Spleen (tissue), 11 donors: Measurements from ENCODE around the gene VAV2. TPM values are rescaled to one million over a fixed set of nuclear protein-coding genes. Genes with fewer than 3 reads are reported as not detected.

ENCODE experiments used
- DNase-seq: peaks from one replicate; pipeline ENCODE4 v3.0.0-alpha.2; 2020
- H3K27ac ChIP-seq, 8 donors: fragments of 200-600 bp; sonication (generic) in 7 of 8; 1 replicate in 4 of 8; 2 replicates in 4 of 8; pipeline versions ENCODE4 v1.5.0 to v1.8.0; 2016 to 2021; ENCODE audit warnings: inconsistent platforms in 4 of 8, mild to moderate bottlenecking in 4 of 8, moderate library complexity in 1 of 8
- H3K27me3 ChIP-seq, 7 donors: fragments of 200-600 bp; sonication (generic) in 6 of 7; replicated peaks in 1 of 7; 1 replicate in 4 of 7; 2 replicates in 3 of 7; pipeline versions ENCODE4 v1.5.0 to v1.8.0; 2016 to 2021; ENCODE audit warnings: inconsistent platforms in 3 of 7, mild to moderate bottlenecking in 1 of 7
- H3K36me3 ChIP-seq, 6 donors: fragments of 200-600 bp; sonication (generic) in 5 of 6; 1 replicate in 4 of 6; 2 replicates in 2 of 6; pipeline versions ENCODE4 v1.5.0 to v1.8.0; 2016 to 2021; ENCODE audit warnings: inconsistent platforms in 2 of 6
- H3K4me1 ChIP-seq, 6 donors: fragments of 200-600 bp; sonication (generic) in 5 of 6; 1 replicate in 3 of 6; 2 replicates in 3 of 6; pipeline versions ENCODE4 v1.5.0 to v1.8.0; 2016 to 2021; ENCODE audit warnings: inconsistent platforms in 3 of 6
- H3K4me3 ChIP-seq, 8 donors: fragments of 200-600 bp; sonication (generic) in 7 of 8; 1 replicate in 4 of 8; 2 replicates in 4 of 8; pipeline versions ENCODE4 v1.5.0 to v1.8.0; 2016 to 2021; ENCODE audit warnings: inconsistent platforms in 4 of 8, mild to moderate bottlenecking in 4 of 8, moderate library complexity in 2 of 8
- H3K9me3 ChIP-seq, 8 donors: fragments of 200-600 bp; sonication (generic) in 7 of 8; 1 replicate in 4 of 8; 2 replicates in 4 of 8; pipeline versions ENCODE4 v1.5.0 to v1.8.0; 2016 to 2021; ENCODE audit warnings: inconsistent platforms in 4 of 8
- CTCF ChIP-seq, 11 experiments: fragments of 200-600 bp in 7 of 11; fragments of 450-650 bp in 4 of 11; sonication (generic) in 4 of 11; IDR thresholded peaks in 8 of 11; conservative IDR thresholded peaks in 3 of 11; 1 replicate in 7 of 11; 2 replicates in 4 of 11; pipeline versions ENCODE4 v1.4.0 to v1.8.0; 2016 to 2021; ENCODE audit warnings: antibody characterized with exemption in 11 of 11, inconsistent platforms in 4 of 11, mild to moderate bottlenecking in 1 of 11
- POLR2A ChIP-seq, 3 donors: fragments of 450-650 bp; IDR thresholded peaks; one replicate each; pipeline ENCODE4 v1.5.1; 2017; ENCODE audit warnings: antibody characterized with exemption in 3 of 3, mild to moderate bottlenecking in 1 of 3
- POLR2AphosphoS5 ChIP-seq, 3 donors: sonication (generic); formaldehyde crosslinking; IDR thresholded peaks; one replicate each; pipeline ENCODE4 v1.5.1; 2017; ENCODE audit warnings: antibody characterized with exemption in 3 of 3
- WGBS, 5 donors: extraction: QIAGEN DNeasy Blood & Tissue Kit in 3 of 5; methylation state at CpG; one replicate each; pipeline versions ENCODE4 v1.1.5 to v1.1.7; 2013 to 2018; 5-methylcytosine and 5-hydroxymethylcytosine counted together
- intact Hi-C: fragments of 100-400 bp; cut with DNase I; formaldehyde crosslinking; loops from one replicate; pipeline ENCODE4 v1.15.0; 2023; ENCODE audit warnings: low total_unique reads
- polyA plus RNA-seq, 3 donors: library from polyadenylated mRNA; stranded (reverse); fragments of 200-250 nt; gene quantifications; one replicate each; pipeline ENCODE4 v1.2.1, GENCODE V29; 2013
- total RNA-seq, 7 donors: library from RNA; depleted of rRNA in 3 of 7; stranded (reverse); fragments of >200 nt in 3 of 7; fragmentation: NEBNext Ultra II Directional in 4 of 7; extraction: Animal tissue kit (Norgen Biotek cat#: 25700) in 4 of 7; gene quantifications; one replicate each; pipeline versions ENCODE4 v1.1.0 to v1.2.1, GENCODE V29; 2016 to 2021
- donor health status: healthy with polysubstance abuse.
- donor health status: DM: no; HTN: no; CAD: no; lungs with moderate emphysema.
- donor health status: DM: no; HTN: no; CAD: no.
- donor health status: Bipolar disorder and iron deficiency.
- donor health status: healthy.
- donor health status: DM: no; HTN: no; CAD: no.
- donor health status: DM: yes; HTN: yes; CAD: no.

The VAV2 gene
- total and polyA plus RNA-seq, 10 donors: 14.2 to 39.2 (median 23.3) TPM

DNA sequence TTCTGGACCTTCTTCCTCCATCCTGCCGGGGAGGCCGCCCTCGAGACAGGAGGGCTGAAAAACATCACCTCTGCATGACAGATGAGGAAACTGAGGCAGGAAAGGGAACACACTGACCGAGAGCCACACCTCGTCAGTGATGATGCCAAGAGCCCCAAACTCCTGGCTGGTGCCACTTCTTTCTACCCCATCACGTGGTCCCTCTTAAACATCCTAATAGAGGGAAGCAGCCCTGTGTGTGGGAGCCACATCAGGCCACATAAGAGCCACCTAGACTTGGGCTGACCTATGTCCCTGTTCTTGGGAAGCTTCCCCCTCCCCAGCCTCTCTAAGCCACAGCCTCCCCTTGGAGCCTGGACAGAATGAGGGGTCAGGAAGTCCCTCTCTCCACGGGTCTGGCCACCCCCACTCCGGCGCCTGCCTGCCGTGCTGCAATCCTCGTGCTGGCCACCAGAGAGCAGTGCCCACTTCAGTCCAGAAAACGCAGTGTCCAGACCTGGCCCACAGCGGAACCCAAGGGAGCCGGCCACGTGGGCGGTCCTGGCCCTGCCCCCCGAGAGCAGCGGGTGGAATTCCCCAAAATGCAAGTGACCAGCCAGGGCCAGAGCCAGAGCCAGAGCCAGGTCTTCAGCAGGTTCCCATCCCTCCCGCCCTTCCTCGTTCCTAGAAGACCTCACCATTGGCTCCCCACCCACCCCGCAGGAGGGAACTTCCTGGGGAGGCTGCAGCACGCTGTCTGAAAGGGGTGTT is 199.2 kb downstream of the VAV2 start:
- WGBS, 5 donors: 13 to 19% (median 15%) methylated on average over 18 to 22 of the region's 22 CpGs
- H3K27ac ChIP-seq: peak overlapping the region in 2 of 8 donors; percentile 36 to 51
- peak overlapping the region in 3 of 8 donors; percentile 5 to 55 (median 18) for H3K4me3 ChIP-seq

GRCh38 chr9:133791735-133792649 is 200.1 kb downstream of the VAV2 start:
- Histone ChIP-seq H3K4me3 (no peak overlapping the region), H3K9me3 (no peaks in the 10 kb centered on the region), H3K36me3 (peaks cover 0 to 67% (median 3%) of the 10 kb centered on the region in 6 donors), H3K27ac (no peak overlapping the region), H3K4me1 (peaks cover 22 to 72% (median 56%) of the 10 kb centered on the region in 6 donors), H3K27me3 (peaks cover 0 to 68% (median 0%) of the 10 kb centered on the region in 7 donors)
- DNase-seq: no peak
- intact Hi-C loops: loop anchor here (5.0 kb wide), 1 partner anchor 200 kb away; the partner anchor contains the start of gene VAV2
- 87 to 89% (median 88%) methylated on average over 18 of the region's 18 CpGs for WGBS, 5 donors
- TF ChIP-seq POLR2A (IDR thresholded peaks at IDR 0.05): no peak
- no peak for TF ChIP-seq CTCF (IDR thresholded peaks at IDR 0.05 in 8 of 11, conservative IDR thresholded peaks at IDR 0.05 in 3 of 11)
- no peak for TF ChIP-seq POLR2AphosphoS5 (IDR thresholded peaks at IDR 0.05)

More for the DNA sequence above, 199.2 kb downstream of the VAV2 start:
- Histone ChIP-seq H3K27me3 (peaks cover 0 to 59% (median 0%) of the 10 kb centered on the region in 7 donors), H3K9me3 (no peaks in the 10 kb centered on the region), H3K36me3 (peaks cover 0 to 73% (median 3%) of the 10 kb centered on the region in 6 donors), H3K4me1 (peaks cover 16 to 63% (median 47%) of the 10 kb centered on the region in 6 donors)
- DNase-seq: peak; percentile 91
- intact Hi-C loops: loop anchor here (5.0 kb wide), 1 partner anchor 199 kb away; the partner anchor contains the start of gene VAV2
- TF ChIP-seq POLR2AphosphoS5 (IDR thresholded peaks at IDR 0.05) (peak; percentile 55 to 76 (median 61)), CTCF (IDR thresholded peaks at IDR 0.05 in 8 of 11, conservative IDR thresholded peaks at IDR 0.05 in 3 of 11) (peak; percentile 92 to 97 (median 96)), POLR2A (IDR thresholded peaks at IDR 0.05) (no peak)

DNA sequence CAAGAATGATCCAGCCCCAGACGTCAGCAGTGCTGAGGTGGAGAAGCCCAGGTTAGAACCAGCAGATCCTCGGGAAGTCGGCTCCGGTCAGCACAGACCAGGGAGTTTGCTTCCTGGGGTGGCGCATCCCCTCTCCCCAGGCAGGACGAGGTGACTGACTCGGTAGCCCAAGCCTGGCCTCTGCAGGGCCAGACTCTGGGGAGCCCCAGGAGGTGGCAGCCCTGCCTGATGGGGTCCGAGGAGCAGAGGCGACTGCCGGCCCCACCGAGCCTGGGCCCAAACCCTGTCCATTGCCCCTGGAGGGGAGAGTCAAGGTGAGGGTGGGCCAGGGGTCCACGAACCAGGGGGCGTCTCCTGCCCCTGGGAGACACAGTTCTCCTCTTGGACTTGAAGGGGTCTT is 201.1 kb downstream of the VAV2 start:
- H3K27ac ChIP-seq: no peak overlapping the region
- H3K36me3 ChIP-seq: peaks cover 0 to 59% (median 3%) of the 10 kb centered on the region in 6 donors
- peaks cover 22 to 81% (median 66%) of the 10 kb centered on the region in 6 donors for H3K4me1 ChIP-seq
- intact Hi-C loops: loop anchor here (5.0 kb wide), 1 partner anchor 201 kb away; the partner anchor contains the start of gene VAV2
- DNase-seq: no peak
- H3K27me3 ChIP-seq: peaks cover 0 to 76% (median 0%) of the 10 kb centered on the region in 7 donors
- no peak for TF ChIP-seq CTCF (IDR thresholded peaks at IDR 0.05 in 8 of 11, conservative IDR thresholded peaks at IDR 0.05 in 3 of 11)
- TF ChIP-seq POLR2AphosphoS5 (IDR thresholded peaks at IDR 0.05): no peak
- TF ChIP-seq POLR2A (IDR thresholded peaks at IDR 0.05): no peak
- no peaks in the 10 kb centered on the region for H3K9me3 ChIP-seq
- H3K4me3 ChIP-seq: no peak overlapping the region
- WGBS, 5 donors: 92 to 98% (median 93%) methylated on average over 5 to 13 of the region's 13 CpGs
